ENCODE results near the gene SOWAHC. TPM values are rescaled to one million over a fixed set of nuclear protein-coding genes. Genes with fewer than 3 reads are reported as not detected.

Gene SOWAHC
- polyA plus RNA-seq, 1 donor from 2014 or later = 5.8 TPM

DNA sequence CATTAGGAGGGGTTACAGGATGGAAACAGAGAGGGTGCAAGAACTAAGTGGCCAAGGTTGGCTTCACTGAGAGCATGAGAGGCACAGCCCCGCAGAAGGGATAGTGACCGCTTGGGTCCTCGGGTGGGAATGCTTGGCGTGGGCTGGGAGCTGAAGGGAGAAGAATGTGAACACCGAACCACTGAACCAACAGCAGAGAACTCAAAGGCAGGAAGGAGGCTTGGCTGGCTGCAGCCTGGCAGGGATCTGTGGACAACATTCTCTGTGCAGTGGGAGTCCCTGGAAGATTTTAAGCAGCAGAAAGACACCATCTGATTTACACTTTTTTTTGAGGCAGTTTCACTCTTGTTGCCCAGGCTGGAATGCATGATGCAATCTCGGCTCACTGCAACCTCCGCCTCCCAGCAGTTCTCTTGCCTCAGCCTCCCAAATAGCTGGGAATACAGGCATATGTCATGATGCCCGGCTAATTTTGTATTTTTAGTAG, 33.9 kb downstream of the SOWAHC start:
- TF ChIP-seq EP300 (conservative IDR thresholded peaks at IDR 0.05; ENCODE audit: poor library complexity, severe bottlenecking) (no peak), POLR2AphosphoS5 (IDR thresholded peaks at IDR 0.05) (no peak), SMC3 (conservative IDR thresholded peaks at IDR 0.05; ENCODE audit: poor library complexity) (no peak), TAF1 (IDR thresholded peaks at IDR 0.05; ENCODE audit: low read depth) (no peak), RAD21 (conservative IDR thresholded peaks at IDR 0.05) (no peak), MXI1 (conservative IDR thresholded peaks at IDR 0.05; ENCODE audit: poor library complexity, severe bottlenecking) (no peak), EZH2 (IDR thresholded peaks at IDR 0.05; ENCODE audit: borderline replicate concordance, insufficient read depth, low read length, poor library complexity, severe bottlenecking) (no peak)
- TF ChIP-seq, protein P1, sequence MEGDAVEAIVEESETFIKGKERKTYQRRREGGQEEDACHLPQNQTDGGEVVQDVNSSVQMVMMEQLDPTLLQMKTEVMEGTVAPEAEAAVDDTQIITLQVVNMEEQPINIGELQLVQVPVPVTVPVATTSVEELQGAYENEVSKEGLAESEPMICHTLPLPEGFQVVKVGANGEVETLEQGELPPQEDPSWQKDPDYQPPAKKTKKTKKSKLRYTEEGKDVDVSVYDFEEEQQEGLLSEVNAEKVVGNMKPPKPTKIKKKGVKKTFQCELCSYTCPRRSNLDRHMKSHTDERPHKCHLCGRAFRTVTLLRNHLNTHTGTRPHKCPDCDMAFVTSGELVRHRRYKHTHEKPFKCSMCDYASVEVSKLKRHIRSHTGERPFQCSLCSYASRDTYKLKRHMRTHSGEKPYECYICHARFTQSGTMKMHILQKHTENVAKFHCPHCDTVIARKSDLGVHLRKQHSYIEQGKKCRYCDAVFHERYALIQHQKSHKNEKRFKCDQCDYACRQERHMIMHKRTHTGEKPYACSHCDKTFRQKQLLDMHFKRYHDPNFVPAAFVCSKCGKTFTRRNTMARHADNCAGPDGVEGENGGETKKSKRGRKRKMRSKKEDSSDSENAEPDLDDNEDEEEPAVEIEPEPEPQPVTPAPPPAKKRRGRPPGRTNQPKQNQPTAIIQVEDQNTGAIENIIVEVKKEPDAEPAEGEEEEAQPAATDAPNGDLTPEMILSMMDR (IDR thresholded peaks at IDR 0.05; ENCODE audit: poor library complexity, severe bottlenecking) = no peak
- TF ChIP-seq, protein P2, sequence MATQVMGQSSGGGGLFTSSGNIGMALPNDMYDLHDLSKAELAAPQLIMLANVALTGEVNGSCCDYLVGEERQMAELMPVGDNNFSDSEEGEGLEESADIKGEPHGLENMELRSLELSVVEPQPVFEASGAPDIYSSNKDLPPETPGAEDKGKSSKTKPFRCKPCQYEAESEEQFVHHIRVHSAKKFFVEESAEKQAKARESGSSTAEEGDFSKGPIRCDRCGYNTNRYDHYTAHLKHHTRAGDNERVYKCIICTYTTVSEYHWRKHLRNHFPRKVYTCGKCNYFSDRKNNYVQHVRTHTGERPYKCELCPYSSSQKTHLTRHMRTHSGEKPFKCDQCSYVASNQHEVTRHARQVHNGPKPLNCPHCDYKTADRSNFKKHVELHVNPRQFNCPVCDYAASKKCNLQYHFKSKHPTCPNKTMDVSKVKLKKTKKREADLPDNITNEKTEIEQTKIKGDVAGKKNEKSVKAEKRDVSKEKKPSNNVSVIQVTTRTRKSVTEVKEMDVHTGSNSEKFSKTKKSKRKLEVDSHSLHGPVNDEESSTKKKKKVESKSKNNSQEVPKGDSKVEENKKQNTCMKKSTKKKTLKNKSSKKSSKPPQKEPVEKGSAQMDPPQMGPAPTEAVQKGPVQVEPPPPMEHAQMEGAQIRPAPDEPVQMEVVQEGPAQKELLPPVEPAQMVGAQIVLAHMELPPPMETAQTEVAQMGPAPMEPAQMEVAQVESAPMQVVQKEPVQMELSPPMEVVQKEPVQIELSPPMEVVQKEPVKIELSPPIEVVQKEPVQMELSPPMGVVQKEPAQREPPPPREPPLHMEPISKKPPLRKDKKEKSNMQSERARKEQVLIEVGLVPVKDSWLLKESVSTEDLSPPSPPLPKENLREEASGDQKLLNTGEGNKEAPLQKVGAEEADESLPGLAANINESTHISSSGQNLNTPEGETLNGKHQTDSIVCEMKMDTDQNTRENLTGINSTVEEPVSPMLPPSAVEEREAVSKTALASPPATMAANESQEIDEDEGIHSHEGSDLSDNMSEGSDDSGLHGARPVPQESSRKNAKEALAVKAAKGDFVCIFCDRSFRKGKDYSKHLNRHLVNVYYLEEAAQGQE (IDR thresholded peaks at IDR 0.05; ENCODE audit: borderline replicate concordance) = no peak
- no peak overlapping the region for H3K4me2 ChIP-seq (ENCODE audit: low read length)
- H2AFZ ChIP-seq (ENCODE audit: low read depth, low read length) = no peak overlapping the region

DNA sequence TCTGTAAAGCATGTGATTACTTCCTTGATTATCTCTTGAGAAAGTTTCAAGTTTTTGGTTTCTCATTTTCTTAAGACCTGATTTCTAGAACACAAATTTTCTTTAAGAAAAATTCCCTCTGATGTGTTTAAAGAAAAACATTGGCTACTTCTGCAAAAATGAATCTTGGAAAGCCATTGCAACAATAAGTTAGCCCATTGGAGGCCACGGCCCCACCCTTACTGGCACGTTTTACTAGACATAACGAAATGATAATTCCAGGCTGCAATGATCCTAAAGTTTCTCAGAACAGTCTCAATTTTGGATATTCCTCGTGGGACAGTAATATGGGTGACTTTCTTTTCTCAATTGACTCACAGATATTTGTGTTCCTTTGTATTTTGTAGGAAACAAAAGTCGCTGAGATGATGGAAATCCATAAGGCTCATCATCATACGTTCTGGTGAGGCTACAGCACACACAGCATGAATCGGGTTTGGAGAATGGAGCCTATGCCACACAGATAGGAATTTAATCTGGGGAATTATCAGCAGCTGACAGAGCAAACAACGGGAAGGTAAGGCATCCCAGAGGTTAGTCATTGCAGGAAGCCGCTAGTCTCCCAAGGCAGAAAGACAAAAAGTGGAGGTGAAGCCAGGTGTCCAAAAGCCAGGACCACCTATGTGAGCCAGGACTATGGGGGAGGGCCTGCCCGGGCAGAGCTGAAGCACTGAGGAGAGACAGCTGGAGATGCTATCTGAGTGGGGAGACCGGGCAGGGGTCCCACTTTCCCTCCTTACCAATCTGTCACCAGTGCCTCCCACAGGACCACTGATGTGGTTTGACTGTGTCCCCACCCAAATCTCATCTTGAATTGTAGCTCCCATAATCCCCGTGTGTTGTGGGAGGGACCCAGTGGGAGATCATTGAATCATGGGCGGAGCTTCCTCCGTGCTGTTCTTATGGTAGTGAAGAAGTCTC, 35.9 kb downstream of the SOWAHC start:
- H3K4me3 ChIP-seq (ENCODE audit: low read length) = no peak overlapping the region
- no peaks in the 10 kb centered on the region for H3K9me2 ChIP-seq (ENCODE audit: insufficient read depth, low read length)
- no peaks in the 10 kb centered on the region for H4K20me1 ChIP-seq (ENCODE audit: insufficient read depth)
- TF ChIP-seq, protein P1 (IDR thresholded peaks at IDR 0.05; ENCODE audit: poor library complexity, severe bottlenecking) = no peak
- no peak for TF ChIP-seq EZH2 (IDR thresholded peaks at IDR 0.05; ENCODE audit: borderline replicate concordance, insufficient read depth, low read length, poor library complexity, severe bottlenecking)
- TF ChIP-seq RAD21 (conservative IDR thresholded peaks at IDR 0.05) = no peak
- TF ChIP-seq, protein P2 (IDR thresholded peaks at IDR 0.05; ENCODE audit: borderline replicate concordance) = no peak
- no peak for TF ChIP-seq EP300 (conservative IDR thresholded peaks at IDR 0.05; ENCODE audit: poor library complexity, severe bottlenecking)
- no peaks in the 10 kb centered on the region for H3K27me3 ChIP-seq (ENCODE audit: insufficient read depth, low read depth, low read length)
- H3F3A ChIP-seq (ENCODE audit: insufficient read depth, low read length, poor library complexity, severe bottlenecking) = no peaks in the 10 kb centered on the region
- H3K79me2 ChIP-seq (replicated peaks; ENCODE audit: insufficient read depth, low read length) = no peaks in the 10 kb centered on the region
- H3K4me2 ChIP-seq (ENCODE audit: low read length) = no peak overlapping the region
- no peaks in the 10 kb centered on the region for H3K9me3 ChIP-seq (ENCODE audit: low read length)
- H2AFZ ChIP-seq (ENCODE audit: low read depth, low read length) = no peak overlapping the region
- H3K36me3 ChIP-seq (ENCODE audit: insufficient read depth, low read length) = no peaks in the 10 kb centered on the region
- H3K27ac ChIP-seq (ENCODE audit: low read length) = no peak overlapping the region
- H3K9ac ChIP-seq (ENCODE audit: low read length) = no peak overlapping the region

More for the DNA sequence above, 33.9 kb downstream of the SOWAHC start:
- Histone ChIP-seq H3K79me2 (replicated peaks; ENCODE audit: insufficient read depth, low read length) (no peaks in the 10 kb centered on the region), H3K9me2 (ENCODE audit: insufficient read depth, low read length) (no peaks in the 10 kb centered on the region), H3F3A (ENCODE audit: insufficient read depth, low read length, poor library complexity, severe bottlenecking) (no peaks in the 10 kb centered on the region), H3K4me3 (ENCODE audit: low read length) (no peak overlapping the region), H3K27ac (ENCODE audit: low read length) (no peak overlapping the region), H3K27me3 (ENCODE audit: insufficient read depth, low read depth, low read length) (no peaks in the 10 kb centered on the region), H3K36me3 (ENCODE audit: insufficient read depth, low read length) (no peaks in the 10 kb centered on the region), H3K9ac (ENCODE audit: low read length) (no peak overlapping the region), H4K20me1 (ENCODE audit: insufficient read depth) (no peaks in the 10 kb centered on the region), H3K9me3 (ENCODE audit: low read length) (no peaks in the 10 kb centered on the region)
